Measurements from ENCODE around the gene ELAC1.
"Not testable (repeated sequence)": the region's sequence is repeated elsewhere in the genome, so short reads cannot be mapped to it uniquely, and the experiment has no call there.

Gene ELAC1, protein sequence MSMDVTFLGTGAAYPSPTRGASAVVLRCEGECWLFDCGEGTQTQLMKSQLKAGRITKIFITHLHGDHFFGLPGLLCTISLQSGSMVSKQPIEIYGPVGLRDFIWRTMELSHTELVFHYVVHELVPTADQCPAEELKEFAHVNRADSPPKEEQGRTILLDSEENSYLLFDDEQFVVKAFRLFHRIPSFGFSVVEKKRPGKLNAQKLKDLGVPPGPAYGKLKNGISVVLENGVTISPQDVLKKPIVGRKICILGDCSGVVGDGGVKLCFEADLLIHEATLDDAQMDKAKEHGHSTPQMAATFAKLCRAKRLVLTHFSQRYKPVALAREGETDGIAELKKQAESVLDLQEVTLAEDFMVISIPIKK

DNA sequence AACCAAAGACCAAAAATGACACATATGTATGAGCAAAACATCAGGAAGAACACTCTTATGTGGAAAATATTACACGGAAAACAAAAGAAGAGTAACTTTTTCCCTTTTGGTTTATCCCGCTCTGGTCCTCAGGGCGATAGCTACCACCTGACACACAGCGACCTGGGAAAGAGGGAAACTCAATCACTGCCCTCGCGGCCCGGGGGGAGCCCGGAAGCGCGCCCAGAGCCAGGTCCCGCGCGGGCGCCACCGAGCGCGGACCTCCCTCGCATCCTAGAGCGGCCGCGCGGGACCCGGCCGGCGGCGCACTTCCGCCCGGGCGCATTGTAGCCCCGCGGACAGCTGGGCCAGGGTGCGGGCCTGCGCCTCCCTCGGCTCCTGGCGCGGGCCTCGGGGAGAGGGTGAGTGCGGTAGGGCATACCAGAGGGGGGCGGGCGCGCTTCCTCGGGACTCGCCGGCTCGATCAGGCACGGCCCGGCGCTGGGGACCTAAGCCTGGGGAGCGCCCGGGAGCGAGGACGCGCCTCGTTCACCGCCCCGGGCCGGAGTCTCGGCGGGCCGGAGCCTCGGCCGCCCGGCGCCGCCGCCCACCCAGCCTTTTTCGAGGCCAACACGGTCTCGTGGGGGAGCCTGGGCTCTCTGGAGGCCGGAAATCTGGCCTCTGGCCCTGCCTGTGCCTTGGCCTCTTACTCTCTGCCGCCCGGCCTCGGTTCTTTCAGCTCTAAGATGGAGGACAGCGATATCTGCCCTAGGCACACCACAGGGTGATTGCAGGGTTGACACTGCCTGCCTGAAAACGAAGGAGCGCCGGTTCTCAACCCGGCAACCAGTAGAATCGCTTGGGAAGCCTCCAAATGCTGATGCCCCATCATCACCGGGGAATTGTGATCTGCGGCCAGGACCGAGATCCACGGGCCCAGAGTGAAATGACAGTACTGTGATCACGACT is at the start of gene ELAC1:
Gene ELAC1 (plus strand): TSS at position 327 of the 948 bp plus-strand sequence. CDS start 6,365 bp downstream, outside the sequence.
- peak; percentile 82 for DNase-seq (ENCODE audit: low spot score)

DNA sequence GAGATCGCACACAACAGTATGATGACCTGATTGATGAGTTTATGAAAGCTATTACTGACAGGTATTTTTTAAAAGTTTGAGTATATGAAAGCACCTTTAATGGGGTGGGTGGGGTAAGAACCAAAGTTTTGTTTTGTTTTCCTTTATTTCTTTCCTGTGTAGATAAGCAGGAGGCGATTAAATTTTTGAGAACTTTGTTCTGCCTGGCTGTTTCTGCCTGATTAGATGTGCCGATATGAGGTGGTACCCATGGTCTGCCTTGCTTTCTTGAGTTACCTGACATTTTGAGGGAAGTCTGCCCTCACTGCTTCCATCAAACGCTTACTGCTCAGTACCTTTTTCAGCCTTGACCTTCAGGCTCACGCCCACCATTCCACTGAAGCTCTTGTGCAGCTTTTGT is 49.7 kb upstream of the ELAC1 start:
- DNase-seq (ENCODE audit: low spot score): no peak

DNA sequence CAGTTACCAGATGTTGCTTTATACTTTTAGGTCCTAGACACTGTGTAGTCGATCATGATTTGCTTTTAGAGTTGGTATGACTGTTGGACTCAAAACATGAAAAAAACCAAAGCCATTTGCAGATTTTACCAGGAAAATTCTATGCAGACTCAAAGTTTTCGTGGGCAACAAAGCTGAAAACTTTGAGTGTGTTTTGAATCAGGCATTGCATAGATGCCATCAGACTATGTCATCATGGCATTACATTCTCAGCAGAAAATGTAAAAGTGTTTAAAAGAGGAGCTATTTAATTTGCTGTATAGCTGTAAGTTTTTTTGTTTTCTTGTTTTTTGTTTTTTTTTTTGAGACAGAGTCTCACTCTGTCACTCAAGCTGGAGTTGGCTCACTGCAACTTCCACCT is 43.5 kb upstream of the ELAC1 start:
- DNase-seq (ENCODE audit: low spot score): no peak

DNA sequence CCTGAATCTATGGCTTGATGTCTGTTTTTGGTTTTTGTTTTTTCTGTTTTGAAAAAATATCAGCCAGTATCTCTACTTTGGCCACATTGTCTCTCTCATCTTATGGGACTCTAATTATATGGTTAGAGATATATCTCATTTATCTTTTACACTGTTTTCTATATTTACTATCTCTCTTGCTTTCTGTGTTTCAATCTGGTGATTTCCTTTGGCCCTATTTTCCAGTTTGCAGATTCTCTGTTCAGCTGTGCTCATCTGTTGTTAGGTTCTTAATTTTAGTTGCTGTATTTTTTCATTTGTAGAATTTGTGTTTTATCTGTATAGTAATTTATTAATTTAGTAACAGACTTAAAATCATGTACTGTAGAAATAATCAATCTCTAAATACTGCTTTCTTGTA is 41.3 kb upstream of the ELAC1 start:
- no peak for DNase-seq (ENCODE audit: low spot score)

DNA sequence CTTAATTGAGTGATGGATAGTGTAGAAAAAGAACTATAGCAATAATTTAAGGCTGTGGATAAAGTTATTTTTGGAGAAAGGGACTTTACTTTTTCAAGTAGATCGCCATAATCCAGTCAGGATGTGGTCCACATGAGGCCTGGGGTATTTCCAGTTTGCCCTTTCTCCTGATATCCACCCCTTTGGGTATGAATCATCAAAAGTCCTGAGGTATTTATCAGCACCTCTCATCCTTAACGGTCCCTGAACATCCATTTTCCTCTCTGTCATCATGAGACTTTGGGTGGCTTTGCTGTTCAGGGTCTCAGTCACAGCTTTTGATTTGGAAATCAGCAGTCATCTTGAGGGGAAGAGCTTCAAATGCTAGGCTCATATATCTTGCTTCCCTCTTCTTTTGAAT is 39.3 kb upstream of the ELAC1 start:
- no peak for DNase-seq (ENCODE audit: low spot score)

- DNase-seq (ENCODE audit: low spot score): no peak
These were observed 34.2 kb upstream of the ELAC1 start for GRCh38 chr18:50933684-50934083.

- no peak for DNase-seq (ENCODE audit: low spot score)
These were observed 33.2 kb upstream of the ELAC1 start for GRCh38 chr18:50934545-50935211.

DNA sequence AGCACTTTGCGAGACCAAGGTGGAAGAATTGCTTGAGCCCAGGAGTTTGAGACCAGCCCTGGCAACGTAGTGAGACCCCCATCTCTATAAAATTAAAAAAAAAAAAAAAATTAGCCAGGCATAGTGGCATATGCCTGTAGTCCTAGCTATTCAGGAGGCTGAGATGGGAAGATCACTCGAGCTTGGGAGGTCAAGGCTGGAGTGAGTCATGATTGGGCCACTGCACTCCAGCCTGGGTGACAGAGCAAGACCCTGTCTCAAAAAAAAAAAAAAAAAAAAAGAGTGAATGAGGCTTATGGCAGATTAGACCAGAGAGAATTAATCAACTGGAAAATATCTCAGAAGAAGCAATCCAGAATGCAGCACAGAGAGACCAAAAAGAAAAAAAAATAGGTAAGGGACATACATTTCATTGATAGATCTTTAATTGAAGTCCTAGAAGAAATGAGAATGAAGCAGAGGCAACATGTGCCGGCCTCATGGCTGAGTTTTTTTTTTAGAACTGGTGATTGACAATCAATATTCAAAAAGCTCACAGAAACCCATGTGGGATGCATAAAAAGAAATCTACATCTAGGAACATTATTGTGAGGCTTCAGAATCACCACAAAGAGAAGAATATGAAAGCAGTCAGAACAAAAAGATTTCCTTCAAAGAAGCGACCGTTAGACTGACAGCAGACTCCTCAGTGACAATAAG is 32.2 kb upstream of the ELAC1 start:
- DNase-seq (ENCODE audit: low spot score): no peak

DNA sequence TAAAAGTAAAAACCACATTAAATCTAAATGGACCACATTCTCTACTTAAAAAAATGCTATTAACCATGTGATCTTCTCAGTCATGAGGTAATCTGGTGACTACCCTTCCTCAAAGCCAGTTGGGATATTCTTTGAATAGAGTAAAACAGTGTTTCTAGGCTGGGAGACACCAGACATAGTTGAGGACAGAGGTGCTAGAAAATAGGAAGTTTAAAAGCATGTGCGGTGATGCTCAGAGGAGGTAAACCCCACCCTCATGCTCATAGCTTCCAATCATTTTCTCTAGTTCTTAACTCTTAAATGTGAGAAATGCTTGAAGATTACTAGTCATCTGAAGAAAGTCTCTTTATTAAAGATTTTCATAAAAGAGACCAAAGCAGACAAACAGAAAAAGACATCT is 30.7 kb upstream of the ELAC1 start:
- DNase-seq (ENCODE audit: low spot score): no peak

DNA sequence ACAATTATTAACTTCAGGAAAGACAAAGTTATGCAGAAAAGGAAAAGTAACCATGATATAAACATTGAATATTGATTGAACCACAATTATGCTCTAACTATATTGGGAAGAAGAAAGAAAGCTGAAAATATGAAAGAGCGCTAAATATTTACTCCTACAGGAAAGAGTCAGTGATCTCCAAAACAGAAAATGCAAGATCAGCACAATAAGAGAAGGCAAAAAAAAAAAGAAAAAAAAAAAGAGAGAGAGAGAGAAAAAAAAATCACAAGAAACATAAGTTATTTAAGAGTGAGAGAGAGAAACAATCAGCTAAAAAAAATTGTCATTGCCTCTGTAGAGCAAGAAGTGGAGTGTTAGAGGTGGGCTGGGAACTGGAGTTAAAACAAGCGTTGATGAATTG is 28.9 kb upstream of the ELAC1 start:
- no peak for DNase-seq (ENCODE audit: low spot score)

- DNase-seq (ENCODE audit: low spot score): no peak
These were observed 23.5 kb upstream of the ELAC1 start for GRCh38 chr18:50944245-50944932.

DNA sequence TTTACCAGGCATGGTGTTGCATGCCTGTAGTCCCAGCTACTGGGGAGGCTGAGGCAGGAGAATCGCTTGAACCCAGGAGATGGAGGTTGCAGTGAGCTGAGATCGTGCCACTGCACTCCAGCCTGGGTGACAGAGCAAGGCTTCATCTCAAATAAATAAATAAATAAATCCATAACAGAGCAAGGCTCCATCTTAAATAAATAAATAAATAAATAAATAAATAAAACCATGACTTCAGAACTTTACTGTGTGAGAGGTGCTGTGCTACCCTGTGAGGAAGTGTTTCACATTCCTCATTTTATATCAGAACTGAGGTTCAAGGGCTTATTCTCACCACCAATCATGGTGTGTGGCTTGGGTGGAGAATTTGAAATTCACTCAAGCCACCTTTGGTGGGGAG is 21.9 kb upstream of the ELAC1 start:
- not testable (repeated sequence) for DNase-seq (ENCODE audit: low spot score)

DNA sequence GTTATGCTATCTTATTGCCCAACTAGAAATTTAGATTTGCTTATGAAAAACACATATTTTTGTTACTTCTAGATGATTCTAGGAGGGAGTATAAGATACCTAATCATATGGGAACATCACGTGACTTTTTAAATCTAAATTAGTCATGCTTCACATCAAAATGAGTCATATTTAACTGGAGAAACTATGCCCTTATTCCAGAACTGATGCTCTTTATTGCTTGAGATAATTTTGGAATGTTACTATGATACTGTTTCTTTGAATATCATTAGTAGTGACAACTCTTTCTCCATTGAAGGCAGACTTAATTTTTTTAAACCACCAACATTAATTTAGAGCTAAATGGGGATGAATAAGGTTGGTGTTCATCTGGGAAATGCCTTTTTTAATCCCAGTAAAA is 19.9 kb upstream of the ELAC1 start:
- DNase-seq (ENCODE audit: low spot score): no peak

- DNase-seq (ENCODE audit: low spot score): no peak
These were observed 18.7 kb upstream of the ELAC1 start for GRCh38 chr18:50949185-50949584.

DNA sequence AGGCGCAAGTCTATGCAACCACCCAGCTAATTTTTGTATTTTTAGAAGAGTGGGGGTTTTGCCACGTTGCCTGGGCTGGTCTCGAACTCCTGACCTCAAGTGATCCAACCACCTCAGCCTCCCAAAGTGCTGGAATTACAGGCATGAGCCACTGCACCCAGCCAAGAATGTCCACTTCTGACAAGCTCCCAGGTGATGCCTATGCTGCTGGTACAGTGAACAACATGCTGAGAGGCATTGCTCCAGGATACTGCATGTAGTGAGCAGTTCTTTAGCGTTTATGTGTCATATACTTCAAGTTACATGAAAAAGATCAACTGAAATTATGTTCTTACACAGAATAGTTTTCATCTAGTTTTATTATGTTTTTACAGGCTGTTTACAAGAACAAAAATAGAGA is 17.2 kb upstream of the ELAC1 start:
- no peak for DNase-seq (ENCODE audit: low spot score)

- no peak for DNase-seq (ENCODE audit: low spot score)
These were observed 14.0 kb upstream of the ELAC1 start for GRCh38 chr18:50953822-50954221.

- no peak for DNase-seq (ENCODE audit: low spot score)
These were observed 12.6 kb upstream of the ELAC1 start for GRCh38 chr18:50955253-50955652.

- DNase-seq (ENCODE audit: low spot score): no peak
These were observed 11.7 kb upstream of the ELAC1 start for GRCh38 chr18:50956116-50956515.

GRCh38 chr18:50961974-50962373 is 5.9 kb upstream of the ELAC1 start:
- no peak for DNase-seq (ENCODE audit: low spot score)

- DNase-seq (ENCODE audit: low spot score): no peak
These were observed 1.6 kb downstream of the ELAC1 start for GRCh38 chr18:50969448-50969847.

DNA sequence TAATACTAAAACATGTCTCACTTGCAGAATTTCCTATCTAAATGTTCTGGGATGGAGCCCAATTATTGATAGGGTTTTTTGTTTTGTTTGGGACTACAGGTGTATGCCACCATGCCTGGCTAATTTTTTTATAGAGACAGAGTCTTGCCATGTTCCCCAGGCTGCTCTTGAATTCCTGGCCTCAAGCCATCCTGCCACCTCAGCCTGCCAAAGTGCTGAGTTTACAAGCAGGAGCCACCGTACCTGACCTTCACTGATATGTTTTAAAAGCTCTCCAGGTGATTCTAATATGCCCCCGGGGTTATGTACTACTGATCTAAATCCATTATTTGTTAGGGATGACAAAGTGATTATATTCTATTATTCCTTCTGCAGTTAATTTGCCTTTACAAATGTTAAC is 2.2 kb downstream of the ELAC1 start:
- no peak for DNase-seq (ENCODE audit: low spot score)
